ENCODE measurements around the gene PRKAA2. TPM values are rescaled to one million over a fixed set of nuclear protein-coding genes. Genes with fewer than 3 reads are reported as not detected.
A peak's percentile ranks its signal among the peaks of the same experiment; 100 is the strongest.
"Not testable (repeated sequence)": the region's sequence is repeated elsewhere in the genome, so short reads cannot be mapped to it uniquely, and the experiment has no call there.

PRKAA2 gene
- total RNA-seq (2013): 0.04 TPM
- polyA plus RNA-seq (not detected), polyA minus RNA-seq (not detected in 2 replicates), total RNA-seq (0 to 7.0 (median 0.08) reads per million in 11 experiments)

GRCh38 chr1:56644919-56645676, at the start of gene PRKAA2:
Gene PRKAA2, plus strand, starts transcription at chr1:56645314. Its CDS starts 74 bp downstream, at chr1:56645388.
- peaks cover 47 to 58% (median 47%) of the 10 kb centered on the region in 3 donors for H3K27me3 Mint-ChIP-seq (ENCODE audit: low read depth in 3 of 3)
- H3K9me3 Mint-ChIP-seq: peaks cover 0 to 12% (median 6%) of the 10 kb centered on the region in 7 donors
- peaks cover 0 to 6% of the 10 kb centered on the region in 2 donors for H3K36me3 Mint-ChIP-seq
- no peak within 1 kb of the TSS for H3K9ac ChIP-seq (ENCODE audit: insufficient read depth, low read length, poor library complexity, severe bottlenecking)
- H2AFZ ChIP-seq (ENCODE audit: insufficient read depth, low read depth, low read length, poor library complexity, severe bottlenecking): no peak within 1 kb of the TSS
- TF ChIP-seq, protein P1, sequence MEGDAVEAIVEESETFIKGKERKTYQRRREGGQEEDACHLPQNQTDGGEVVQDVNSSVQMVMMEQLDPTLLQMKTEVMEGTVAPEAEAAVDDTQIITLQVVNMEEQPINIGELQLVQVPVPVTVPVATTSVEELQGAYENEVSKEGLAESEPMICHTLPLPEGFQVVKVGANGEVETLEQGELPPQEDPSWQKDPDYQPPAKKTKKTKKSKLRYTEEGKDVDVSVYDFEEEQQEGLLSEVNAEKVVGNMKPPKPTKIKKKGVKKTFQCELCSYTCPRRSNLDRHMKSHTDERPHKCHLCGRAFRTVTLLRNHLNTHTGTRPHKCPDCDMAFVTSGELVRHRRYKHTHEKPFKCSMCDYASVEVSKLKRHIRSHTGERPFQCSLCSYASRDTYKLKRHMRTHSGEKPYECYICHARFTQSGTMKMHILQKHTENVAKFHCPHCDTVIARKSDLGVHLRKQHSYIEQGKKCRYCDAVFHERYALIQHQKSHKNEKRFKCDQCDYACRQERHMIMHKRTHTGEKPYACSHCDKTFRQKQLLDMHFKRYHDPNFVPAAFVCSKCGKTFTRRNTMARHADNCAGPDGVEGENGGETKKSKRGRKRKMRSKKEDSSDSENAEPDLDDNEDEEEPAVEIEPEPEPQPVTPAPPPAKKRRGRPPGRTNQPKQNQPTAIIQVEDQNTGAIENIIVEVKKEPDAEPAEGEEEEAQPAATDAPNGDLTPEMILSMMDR (IDR thresholded peaks at IDR 0.05): no peak
- H4K20me1 ChIP-seq (ENCODE audit: insufficient read depth, low read length): no peaks in the 10 kb centered on the region
- no peak within 1 kb of the TSS for H3K27ac ChIP-seq (ENCODE audit: low read depth in 1 of 2, low read length in 2 of 2)
- H3K4me1 Mint-ChIP-seq: peaks cover 10% of the 10 kb centered on the region
- intact Hi-C loops (cut with micrococcal nuclease): no loop called here
- peak within 1 kb of the TSS; percentile 64 to 88 for H3K4me3 Mint-ChIP-seq
- peak in 1 of 3 donors; percentile 3 for DNase-seq
- H3K27ac Mint-ChIP-seq: no peak within 1 kb of the TSS
- H3K9me3 ChIP-seq (replicated peaks in 1 of 2; ENCODE audit: control insufficient read depth in 1 of 2, insufficient read depth in 1 of 2, low read length in 2 of 2): peaks cover 0 to 9% of the 10 kb centered on the region in 2 donors
- H3K4me2 ChIP-seq (replicated peaks; ENCODE audit: extremely low read depth, low read length, poor library complexity, severe bottlenecking): peak within 1 kb of the TSS; percentile 43
- under 1% methylated on average over 103 of the region's 103 CpGs for WGBS (ENCODE audit: insufficient coverage)
- no peaks in the 10 kb centered on the region for H3K36me3 ChIP-seq (replicated peaks in 1 of 2; ENCODE audit: control insufficient read depth in 1 of 2, insufficient read depth in 2 of 2, low read length in 2 of 2)
- H3K4me3 ChIP-seq (replicated peaks in 1 of 3; ENCODE audit: low read depth in 2 of 3, low read length in 3 of 3): peak within 1 kb of the TSS in 1 of 3 experiments; percentile 47
- no peaks in the 10 kb centered on the region for H3K79me2 ChIP-seq (ENCODE audit: insufficient read depth, low read length)
- H3K4me1 ChIP-seq (ENCODE audit: control insufficient read depth in 1 of 2, insufficient read depth in 2 of 2, low read length in 2 of 2): peaks cover 0 to 4% of the 10 kb centered on the region in 2 donors
- H3K27me3 ChIP-seq (ENCODE audit: control insufficient read depth in 2 of 2, insufficient read depth in 2 of 2, low read length in 2 of 2): peaks cover 47 to 59% of the 10 kb centered on the region in 2 donors

- H3K27me3 Mint-ChIP-seq (ENCODE audit: low read depth in 3 of 3): not testable (repeated sequence)
- WGBS (ENCODE audit: insufficient coverage): 94% methylated on average over 2 of the region's 5 CpGs
These were observed 49.5 kb upstream of the PRKAA2 start for GRCh38 chr1:56595397-56596191.

GRCh38 chr1:56610097-56610496, 35.0 kb upstream of the PRKAA2 start:
- H3K4me1 ChIP-seq (ENCODE audit: control insufficient read depth in 1 of 2, insufficient read depth in 2 of 2, low read length in 2 of 2); H3K4me1 Mint-ChIP-seq; DNase-seq; H3K36me3 Mint-ChIP-seq; H3K9me3 ChIP-seq (replicated peaks in 1 of 2; ENCODE audit: control insufficient read depth in 1 of 2, insufficient read depth in 1 of 2, low read length in 2 of 2); H3K9ac ChIP-seq (ENCODE audit: insufficient read depth, low read length, poor library complexity, severe bottlenecking); H3K36me3 ChIP-seq (replicated peaks in 1 of 2; ENCODE audit: control insufficient read depth in 1 of 2, insufficient read depth in 2 of 2, low read length in 2 of 2); H3K27me3 ChIP-seq (ENCODE audit: control insufficient read depth in 2 of 2, insufficient read depth in 2 of 2, low read length in 2 of 2); H2AFZ ChIP-seq (ENCODE audit: insufficient read depth, low read depth, low read length, poor library complexity, severe bottlenecking); H3K27ac ChIP-seq (ENCODE audit: low read depth in 1 of 2, low read length in 2 of 2); H3K4me3 Mint-ChIP-seq; intact Hi-C loops (cut with micrococcal nuclease); H3K27me3 Mint-ChIP-seq (ENCODE audit: low read depth in 3 of 3); H3K4me2 ChIP-seq (replicated peaks; ENCODE audit: extremely low read depth, low read length, poor library complexity, severe bottlenecking); H3K27ac Mint-ChIP-seq; H3K79me2 ChIP-seq (ENCODE audit: insufficient read depth, low read length); H4K20me1 ChIP-seq (ENCODE audit: insufficient read depth, low read length); H3K4me3 ChIP-seq (replicated peaks in 1 of 3; ENCODE audit: low read depth in 2 of 3, low read length in 3 of 3): not testable (repeated sequence)
- H3K9me3 Mint-ChIP-seq: peaks cover 0 to 22% (median 11%) of the 10 kb centered on the region in 7 donors
- no CpG with 5 or more reads among the region's 2 CpGs for WGBS (ENCODE audit: insufficient coverage)

More at GRCh38 chr1:56595397-56596191, 49.5 kb upstream of the PRKAA2 start:
- H3K36me3 Mint-ChIP-seq; intact Hi-C loops (cut with micrococcal nuclease); H3K9me3 Mint-ChIP-seq; H2AFZ ChIP-seq (ENCODE audit: insufficient read depth, low read depth, low read length, poor library complexity, severe bottlenecking); H3K9me3 ChIP-seq (replicated peaks in 1 of 2; ENCODE audit: control insufficient read depth in 1 of 2, insufficient read depth in 1 of 2, low read length in 2 of 2); H3K9ac ChIP-seq (ENCODE audit: insufficient read depth, low read length, poor library complexity, severe bottlenecking); H3K27me3 ChIP-seq (ENCODE audit: control insufficient read depth in 2 of 2, insufficient read depth in 2 of 2, low read length in 2 of 2); H3K4me3 Mint-ChIP-seq; H3K4me3 ChIP-seq (replicated peaks in 1 of 3; ENCODE audit: low read depth in 2 of 3, low read length in 3 of 3); H3K4me1 Mint-ChIP-seq; DNase-seq; H3K79me2 ChIP-seq (ENCODE audit: insufficient read depth, low read length); H4K20me1 ChIP-seq (ENCODE audit: insufficient read depth, low read length); H3K4me2 ChIP-seq (replicated peaks; ENCODE audit: extremely low read depth, low read length, poor library complexity, severe bottlenecking); H3K4me1 ChIP-seq (ENCODE audit: control insufficient read depth in 1 of 2, insufficient read depth in 2 of 2, low read length in 2 of 2); H3K27ac ChIP-seq (ENCODE audit: low read depth in 1 of 2, low read length in 2 of 2); H3K27ac Mint-ChIP-seq; H3K36me3 ChIP-seq (replicated peaks in 1 of 2; ENCODE audit: control insufficient read depth in 1 of 2, insufficient read depth in 2 of 2, low read length in 2 of 2): not testable (repeated sequence)
